ENCODE measurements around the gene UNC79. TPM values are rescaled to one million over a fixed set of nuclear protein-coding genes. Genes with fewer than 3 reads are reported as not detected.
"Not testable (repeated sequence)": the region's sequence is repeated elsewhere in the genome, so short reads cannot be mapped to it uniquely, and the experiment has no call there.

The UNC79 gene
- total RNA-seq, 4 donors from 2014 or later, result 0.06 to 0.24 (median 0.19) TPM; not detected in 1

DNA sequence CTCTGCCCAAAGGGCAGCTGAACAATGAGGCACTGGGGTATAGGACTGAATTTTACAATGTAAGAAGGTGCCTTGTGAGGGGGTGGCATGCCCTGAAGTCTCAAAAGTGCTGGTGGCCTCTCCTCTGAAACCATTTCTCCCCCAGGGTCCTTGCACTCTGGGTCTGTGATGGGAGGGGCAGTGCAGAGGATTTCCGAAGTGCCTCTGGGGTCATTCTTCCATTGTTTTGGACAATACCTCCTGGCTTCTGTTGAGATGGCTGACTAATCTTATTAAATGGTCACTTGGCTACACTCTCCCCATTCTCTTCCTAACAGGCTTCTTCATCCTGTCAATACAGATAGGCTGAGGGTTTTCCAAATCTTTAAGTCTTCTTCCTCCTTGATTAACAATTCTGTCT is 59.3 kb downstream of the UNC79 start:
- no peak for TF ChIP-seq CTCF (IDR thresholded peaks at IDR 0.05)
- DNase-seq (ENCODE audit: low spot score) (no peak), ATAC-seq (ENCODE audit: low FRiP score) (no peak)

DNA sequence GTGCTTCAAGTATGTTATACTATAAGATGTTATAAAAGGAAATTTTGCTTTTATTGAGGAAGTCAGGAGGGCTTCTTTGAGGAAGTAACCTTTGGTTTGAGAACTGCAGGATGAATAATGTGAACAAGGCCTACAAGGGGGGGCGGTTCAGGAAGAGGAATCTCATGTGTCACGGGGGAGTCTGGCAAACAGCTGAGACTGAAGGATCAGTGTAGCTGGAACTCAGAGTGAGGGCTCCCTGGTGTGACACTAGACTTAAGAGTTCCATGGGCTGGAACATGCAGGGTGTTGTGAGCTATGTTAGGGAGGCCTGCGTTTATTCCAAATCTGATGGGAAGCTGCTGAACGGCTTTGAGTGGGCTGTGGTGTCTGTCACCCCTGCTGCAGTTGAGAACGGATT is 62.3 kb downstream of the UNC79 start:
- TF ChIP-seq CTCF (IDR thresholded peaks at IDR 0.05), result no peak
- ATAC-seq (ENCODE audit: low FRiP score), result no peak
- no peak for DNase-seq (ENCODE audit: low spot score)

DNA sequence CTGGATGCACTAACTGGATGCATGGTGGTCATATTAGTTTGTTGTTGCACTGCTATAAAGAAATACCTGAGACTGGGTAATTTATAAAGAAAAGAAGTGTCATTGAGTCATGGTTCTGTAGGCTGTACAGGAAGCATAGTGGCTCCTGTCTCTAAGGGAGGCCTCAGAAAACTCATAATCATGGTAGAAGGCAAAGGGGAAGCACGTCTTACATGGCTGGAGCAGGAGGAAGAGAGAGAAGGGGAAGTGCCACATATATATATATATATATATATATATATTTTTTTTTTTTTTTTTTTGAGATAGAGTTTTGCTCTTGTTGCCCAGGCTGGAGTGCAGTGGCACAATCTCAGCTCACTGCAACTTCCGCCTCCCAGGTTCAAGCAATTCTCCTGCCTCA is 62.9 kb downstream of the UNC79 start:
- DNase-seq (ENCODE audit: low spot score); ATAC-seq (ENCODE audit: low FRiP score): not testable (repeated sequence)

DNA sequence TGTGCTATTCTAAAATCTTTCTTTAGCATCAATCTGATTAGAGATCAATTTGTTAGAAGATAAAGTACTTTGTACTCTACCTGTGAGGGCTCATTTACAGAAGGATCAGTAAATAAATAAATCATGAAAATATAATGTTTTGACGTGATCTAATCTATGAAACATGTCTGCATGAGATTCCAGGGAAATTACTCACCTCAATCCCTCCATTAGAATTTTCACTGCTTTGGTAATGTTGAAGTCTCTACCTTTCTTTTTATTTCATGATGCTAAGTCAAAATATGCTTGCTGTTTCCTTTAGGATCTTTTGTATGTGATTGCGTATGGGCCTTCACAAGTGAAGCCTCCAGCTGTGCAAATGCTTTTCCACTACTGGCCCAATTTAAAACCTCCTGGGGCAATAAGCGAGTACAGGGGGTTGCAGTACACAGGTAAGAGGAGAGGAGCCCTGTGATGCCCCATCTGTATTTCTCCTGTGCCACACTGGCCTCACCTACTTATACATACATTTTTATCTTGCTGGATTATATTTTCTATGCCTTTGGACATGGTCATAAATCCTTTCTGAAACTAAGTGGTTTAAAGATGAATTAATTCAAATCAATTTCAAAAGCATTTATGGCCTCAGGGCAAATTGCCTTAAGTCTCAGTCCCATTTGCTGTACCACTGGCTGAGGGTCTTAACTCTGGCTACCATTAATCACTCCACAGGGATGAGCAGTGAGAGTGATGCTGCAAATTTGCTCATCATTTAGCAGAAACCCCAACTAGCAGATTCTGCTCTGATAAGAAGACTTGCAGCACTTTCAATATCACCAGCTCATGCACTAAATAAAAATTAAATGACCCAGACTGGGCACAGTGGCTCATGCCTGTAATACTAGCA is 66.4 kb downstream of the UNC79 start:
- DNase-seq (ENCODE audit: low spot score) (no peak), ATAC-seq (ENCODE audit: low FRiP score) (no peak)
- no peak for TF ChIP-seq CTCF (IDR thresholded peaks at IDR 0.05)

GRCh38 chr14:93510056-93510455 is 79.3 kb downstream of the UNC79 start:
- TF ChIP-seq CTCF (IDR thresholded peaks at IDR 0.05), result no peak
- ATAC-seq (ENCODE audit: low FRiP score) (no peak), DNase-seq (ENCODE audit: low spot score) (no peak)

DNA sequence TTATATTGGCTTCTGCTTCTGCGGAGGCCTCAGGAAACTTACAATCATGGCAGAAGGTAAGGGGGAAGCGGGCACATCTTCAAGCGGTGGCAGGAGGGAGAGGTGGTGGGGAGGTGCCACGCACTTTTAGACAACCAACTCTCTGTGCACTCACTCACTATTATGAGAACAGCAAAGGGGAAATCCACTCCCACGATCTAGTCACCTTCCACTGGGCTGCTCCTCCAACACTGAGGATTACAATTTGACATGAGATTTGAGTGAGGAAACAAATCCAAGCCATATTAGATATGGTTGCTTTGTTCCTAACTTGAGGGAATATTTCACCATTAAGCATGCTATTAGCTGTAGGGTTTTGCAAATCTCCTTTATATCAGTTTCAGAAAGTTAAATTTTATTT is 80.3 kb downstream of the UNC79 start:
- DNase-seq (ENCODE audit: low spot score) (no peak), ATAC-seq (ENCODE audit: low FRiP score) (no peak)
- no peak for TF ChIP-seq CTCF (IDR thresholded peaks at IDR 0.05)

GRCh38 chr14:93520053-93520607 is 89.4 kb downstream of the UNC79 start:
- no peak for ATAC-seq (ENCODE audit: low FRiP score)
- no peak for TF ChIP-seq CTCF (IDR thresholded peaks at IDR 0.05)

More at GRCh38 chr14:93520053-93520607, 89.4 kb downstream of the UNC79 start:
- DNase-seq (ENCODE audit: low spot score), result no peak

Measured in omental fat pad (tissue), 4 donors.